Stomach (tissue), 9 donors: ENCODE measurements around the gene ACP1. TPM values are rescaled to one million over a fixed set of nuclear protein-coding genes. Genes with fewer than 3 reads are reported as not detected.

Experiments used
- DNase-seq, 2 donors: peaks; one replicate each; pipeline versions ENCODE4 v3.0.0 to v3.0.0-alpha.2; 2013 to 2019
- H3K27ac ChIP-seq, 5 donors: fragments of 200-600 bp in 4 of 5; sonication (generic) in 4 of 5; one replicate each; pipeline ENCODE4 v1.5.1; 2013 to 2019; ENCODE audit warnings: mild to moderate bottlenecking in 1 of 5, moderate library complexity in 1 of 5
- H3K27me3 ChIP-seq, 3 donors: fragments of 200-600 bp; sonication (generic); one replicate each; pipeline ENCODE4 v1.5.1; 2017 to 2019; ENCODE audit warnings: mixed run types in 1 of 3
- H3K36me3 ChIP-seq, 4 donors: fragments of 200-600 bp; sonication (generic); 1 replicate in 3 of 4; 2 replicates in 1 of 4; pipeline ENCODE4 v1.5.1; 2016 to 2019
- H3K4me1 ChIP-seq, 4 donors: fragments of 200-600 bp; sonication (generic); one replicate each; pipeline ENCODE4 v1.5.1; 2016 to 2019
- H3K4me3 ChIP-seq, 4 donors: fragments of 200-600 bp; sonication (generic) in 3 of 4; one replicate each; pipeline ENCODE4 v1.5.1; 2016 to 2019; ENCODE audit warnings: mild to moderate bottlenecking in 1 of 4
- H3K9me3 ChIP-seq, 4 donors: fragments of 200-600 bp; sonication (generic); one replicate each; pipeline ENCODE4 v1.5.1; 2016 to 2019
- EP300 ChIP-seq: sonication (generic); formaldehyde crosslinking; IDR thresholded peaks from one replicate; pipeline ENCODE4 v1.6.1; 2017; ENCODE audit warnings: antibody characterized with exemption
- POLR2A ChIP-seq, 4 donors: fragments of 450-650 bp; IDR thresholded peaks; one replicate each; pipeline ENCODE4 v1.6.1; 2016; ENCODE audit warnings: antibody characterized with exemption in 4 of 4, control low read depth in 2 of 4, mild to moderate bottlenecking in 1 of 4, moderate library complexity in 1 of 4
- POLR2AphosphoS5 ChIP-seq, 3 donors: sonication (generic); formaldehyde crosslinking; IDR thresholded peaks; one replicate each; pipeline ENCODE4 v1.6.1; 2016; ENCODE audit warnings: antibody characterized with exemption in 3 of 3
- WGBS, 5 donors: extraction: QIAGEN DNeasy Blood & Tissue Kit in 3 of 5; methylation state at CpG; one replicate each; pipeline versions ENCODE4 v1.1.5 to v1.1.7; 2013 to 2018; 5-methylcytosine and 5-hydroxymethylcytosine counted together
- intact Hi-C: fragments of 100-400 bp; cut with DNase I; formaldehyde crosslinking; loops from one replicate; pipeline ENCODE4 v1.15.1; 2023; ENCODE audit warnings: low total_unique reads
- polyA plus RNA-seq, 3 donors: library from polyadenylated mRNA; stranded (reverse); fragments of 200-250 nt; gene quantifications; one replicate each; pipeline ENCODE4 v1.2.3, GENCODE V29; 2013
- total RNA-seq, 5 donors: library from RNA; depleted of rRNA; stranded (reverse); fragments of >200 nt; gene quantifications; one replicate each; pipeline versions ENCODE4 v1.1.0 to v1.2.3, GENCODE V29; 2014 to 2016
- TF ChIP-seq, protein P1 (sequence below), 7 experiments: fragments of 450-650 bp in 4 of 7; fragments of 200-600 bp in 3 of 7; sonication (generic) in 3 of 7; IDR thresholded peaks; one replicate each; pipeline ENCODE4 v1.5.1; 2016 to 2019; ENCODE audit warnings: antibody characterized with exemption in 7 of 7, control low read depth in 2 of 7, mild to moderate bottlenecking in 1 of 7
- donor health status: healthy with polysubstance abuse.
- donor health status: Bipolar disorder and iron deficiency.
- donor health status: healthy.

The ACP1 gene
- total and polyA plus RNA-seq, 8 donors = 21.1 to 183 (median 87.5) TPM

DNA sequence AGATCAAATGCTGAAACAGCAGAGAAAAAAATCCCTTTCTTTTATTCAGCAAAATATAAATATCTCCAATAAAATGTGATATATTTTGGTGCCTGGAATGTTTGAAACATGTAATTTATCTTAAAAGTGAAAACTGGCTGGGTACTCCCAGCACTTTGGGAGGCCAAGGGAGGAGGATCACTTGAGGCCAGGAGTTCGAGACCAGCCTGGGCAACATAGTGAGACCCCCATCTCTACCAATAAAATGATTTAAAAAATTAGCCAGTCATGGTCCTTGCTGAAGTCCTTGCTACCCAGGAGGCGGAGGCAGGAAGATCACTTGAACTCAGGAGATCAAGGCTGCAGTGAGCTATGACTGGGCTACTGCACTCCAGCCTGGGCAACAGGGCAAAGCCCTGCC, 9.6 kb upstream of the ACP1 start:
- WGBS, 5 donors = 94 to 98% (median 95%) methylated on average over 2 of the region's 2 CpGs

DNA sequence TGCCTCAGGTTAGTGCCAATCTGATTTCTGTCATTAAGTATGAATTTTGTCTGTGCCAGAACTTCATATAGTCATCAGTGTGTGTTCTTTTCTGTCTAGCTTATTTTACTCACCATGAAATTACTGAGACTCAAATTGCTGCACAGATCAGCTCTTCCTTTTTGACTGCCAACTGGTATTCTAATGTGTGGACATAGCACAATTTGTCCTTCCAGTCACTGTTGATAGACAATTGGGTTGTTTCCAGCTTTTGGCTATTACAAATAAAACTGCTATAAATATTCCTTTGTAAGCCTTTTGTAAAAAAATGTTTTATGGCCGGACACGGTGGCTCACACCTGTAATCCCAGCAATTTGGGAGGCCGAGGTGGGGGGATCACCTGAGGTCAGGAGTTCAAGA, 8.7 kb upstream of the ACP1 start:
- no peak for DNase-seq
- WGBS, 5 donors = 52 to 72% (median 57%) methylated on average over 3 of the region's 3 CpGs
- intact Hi-C loops = no loop called here

More for the DNA sequence above, 9.6 kb upstream of the ACP1 start:
- TF ChIP-seq POLR2A (IDR thresholded peaks at IDR 0.05) = no peak
- TF ChIP-seq POLR2AphosphoS5 (IDR thresholded peaks at IDR 0.05) = no peak
- TF ChIP-seq, protein P1, sequence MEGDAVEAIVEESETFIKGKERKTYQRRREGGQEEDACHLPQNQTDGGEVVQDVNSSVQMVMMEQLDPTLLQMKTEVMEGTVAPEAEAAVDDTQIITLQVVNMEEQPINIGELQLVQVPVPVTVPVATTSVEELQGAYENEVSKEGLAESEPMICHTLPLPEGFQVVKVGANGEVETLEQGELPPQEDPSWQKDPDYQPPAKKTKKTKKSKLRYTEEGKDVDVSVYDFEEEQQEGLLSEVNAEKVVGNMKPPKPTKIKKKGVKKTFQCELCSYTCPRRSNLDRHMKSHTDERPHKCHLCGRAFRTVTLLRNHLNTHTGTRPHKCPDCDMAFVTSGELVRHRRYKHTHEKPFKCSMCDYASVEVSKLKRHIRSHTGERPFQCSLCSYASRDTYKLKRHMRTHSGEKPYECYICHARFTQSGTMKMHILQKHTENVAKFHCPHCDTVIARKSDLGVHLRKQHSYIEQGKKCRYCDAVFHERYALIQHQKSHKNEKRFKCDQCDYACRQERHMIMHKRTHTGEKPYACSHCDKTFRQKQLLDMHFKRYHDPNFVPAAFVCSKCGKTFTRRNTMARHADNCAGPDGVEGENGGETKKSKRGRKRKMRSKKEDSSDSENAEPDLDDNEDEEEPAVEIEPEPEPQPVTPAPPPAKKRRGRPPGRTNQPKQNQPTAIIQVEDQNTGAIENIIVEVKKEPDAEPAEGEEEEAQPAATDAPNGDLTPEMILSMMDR (IDR thresholded peaks at IDR 0.05) = no peak
- no peak for TF ChIP-seq EP300
- no peaks in the 10 kb centered on the region for H3K27me3 ChIP-seq
- peaks cover 0 to 6% (median 0%) of the 10 kb centered on the region in 4 donors for H3K9me3 ChIP-seq
- no peak overlapping the region for H3K27ac ChIP-seq
- intact Hi-C loops = no loop called here
- H3K36me3 ChIP-seq = peaks cover 0 to 25% (median 22%) of the 10 kb centered on the region in 4 donors
- no peak for DNase-seq
- no peak overlapping the region for H3K4me3 ChIP-seq
- peaks cover 3 to 4% (median 4%) of the 10 kb centered on the region in 4 donors for H3K4me1 ChIP-seq

DNA sequence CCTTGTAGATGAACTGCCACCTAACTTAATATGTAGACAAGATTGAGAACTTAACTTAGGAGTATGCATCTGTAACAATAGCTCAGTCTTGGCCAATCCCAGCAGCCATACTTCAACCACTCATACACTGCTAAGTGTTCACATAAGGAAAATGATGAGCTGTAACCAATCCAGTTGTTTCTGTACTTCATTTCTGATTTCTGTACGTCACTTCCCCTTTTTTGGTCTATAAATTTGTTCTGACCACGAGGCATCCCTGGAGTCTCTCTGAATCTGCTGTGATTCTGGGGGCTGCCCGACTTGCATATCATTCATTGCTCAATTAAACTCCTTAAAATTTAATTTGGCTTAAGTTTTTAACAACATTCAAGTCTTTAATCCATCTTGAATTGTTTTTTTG, 7.3 kb upstream of the ACP1 start:
- DNase-seq = no peak
- intact Hi-C loops = no loop called here
- H3K36me3 ChIP-seq = peaks cover 0 to 9% (median 4%) of the 10 kb centered on the region in 4 donors
- 80 to 92% (median 87%) methylated on average over 3 of the region's 3 CpGs for WGBS, 5 donors
- no peak overlapping the region for H3K4me3 ChIP-seq
- no peaks in the 10 kb centered on the region for H3K27me3 ChIP-seq
- peaks cover 0 to 6% (median 0%) of the 10 kb centered on the region in 4 donors for H3K9me3 ChIP-seq
- no peak for TF ChIP-seq POLR2A (IDR thresholded peaks at IDR 0.05)
- peaks cover 15 to 23% (median 19%) of the 10 kb centered on the region in 4 donors for H3K4me1 ChIP-seq
- H3K27ac ChIP-seq = no peak overlapping the region

More for the DNA sequence above, 8.7 kb upstream of the ACP1 start:
- Histone ChIP-seq H3K4me3 (no peak overlapping the region), H3K27ac (no peak overlapping the region), H3K9me3 (peaks cover 0 to 6% (median 0%) of the 10 kb centered on the region in 4 donors), H3K4me1 (peaks cover 12 to 13% (median 13%) of the 10 kb centered on the region in 4 donors), H3K36me3 (peaks cover 0 to 23% (median 17%) of the 10 kb centered on the region in 4 donors), H3K27me3 (no peaks in the 10 kb centered on the region)
- TF ChIP-seq EP300 = no peak
- TF ChIP-seq, protein P1 (IDR thresholded peaks at IDR 0.05) = no peak
- no peak for TF ChIP-seq POLR2A (IDR thresholded peaks at IDR 0.05)
- TF ChIP-seq POLR2AphosphoS5 (IDR thresholded peaks at IDR 0.05) = no peak

DNA sequence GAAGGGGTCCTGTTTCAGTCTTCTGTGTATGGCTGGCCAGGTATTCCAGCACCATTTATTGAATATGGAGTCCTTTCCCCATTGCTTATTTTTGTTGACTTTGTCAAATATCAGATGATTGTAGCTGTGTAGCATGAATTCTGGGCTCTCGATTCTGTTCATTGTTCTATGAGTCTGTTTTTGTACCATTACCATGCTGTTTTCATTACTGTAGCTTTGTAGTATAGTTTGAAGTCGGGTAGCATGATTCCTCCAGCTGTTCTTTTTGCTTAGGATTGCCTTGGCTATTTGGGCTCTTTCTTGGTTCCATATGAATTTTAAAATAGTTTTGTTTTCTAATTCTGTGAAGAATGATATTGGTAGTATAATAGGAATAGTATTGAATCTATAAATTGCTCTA, 6.9 kb upstream of the ACP1 start:
- DNase-seq = no peak
- intact Hi-C loops = no loop called here
- 93 to 100% (median 96%) methylated on average over 2 of the region's 2 CpGs for WGBS, 5 donors

DNA sequence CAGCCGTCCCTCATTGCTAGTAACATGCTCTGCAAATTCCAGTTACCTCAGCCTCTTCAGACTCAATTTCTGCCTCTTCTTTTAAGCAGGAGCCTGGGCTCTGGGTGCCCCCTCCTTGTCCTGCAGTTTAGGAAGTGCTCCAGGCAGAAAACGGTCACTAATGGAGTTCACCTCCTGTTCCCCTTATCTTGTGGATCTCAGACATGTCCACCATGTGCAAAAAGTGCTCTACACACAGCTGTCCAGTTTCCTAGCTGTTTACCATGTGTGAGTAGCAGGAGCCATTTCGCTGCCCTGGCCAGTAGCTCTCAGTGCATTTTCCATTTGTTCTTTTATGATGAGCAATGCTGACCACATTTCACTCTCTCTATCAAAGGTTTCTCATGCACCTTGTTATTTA, 5.8 kb upstream of the ACP1 start:
- H3K27ac ChIP-seq = no peak overlapping the region
- peaks cover 0 to 6% (median 0%) of the 10 kb centered on the region in 4 donors for H3K36me3 ChIP-seq
- intact Hi-C loops = no loop called here
- no peak for TF ChIP-seq EP300
- TF ChIP-seq, protein P1 (IDR thresholded peaks at IDR 0.05) = no peak
- TF ChIP-seq POLR2AphosphoS5 (IDR thresholded peaks at IDR 0.05) = no peak
- no peak overlapping the region for H3K4me3 ChIP-seq
- H3K9me3 ChIP-seq = peaks cover 0 to 6% (median 0%) of the 10 kb centered on the region in 4 donors
- peaks cover 22 to 36% (median 30%) of the 10 kb centered on the region in 4 donors for H3K4me1 ChIP-seq
- 74 to 88% (median 77%) methylated on average over 3 of the region's 3 CpGs for WGBS, 5 donors
- no peak for DNase-seq
- H3K27me3 ChIP-seq = no peaks in the 10 kb centered on the region

More for the DNA sequence above, 6.9 kb upstream of the ACP1 start:
- Histone ChIP-seq H3K27ac (no peak overlapping the region), H3K9me3 (peaks cover 0 to 6% (median 0%) of the 10 kb centered on the region in 4 donors), H3K27me3 (no peaks in the 10 kb centered on the region), H3K4me3 (no peak overlapping the region), H3K4me1 (peaks cover 15 to 27% (median 20%) of the 10 kb centered on the region in 4 donors), H3K36me3 (peaks cover 0 to 6% (median under 1%) of the 10 kb centered on the region in 4 donors)
- TF ChIP-seq POLR2AphosphoS5 (IDR thresholded peaks at IDR 0.05) = no peak
- TF ChIP-seq, protein P1 (IDR thresholded peaks at IDR 0.05) = no peak
- TF ChIP-seq EP300 = no peak
- no peak for TF ChIP-seq POLR2A (IDR thresholded peaks at IDR 0.05)
